Measurements from ENCODE around the gene FILIP1L. TPM values are rescaled to one million over a fixed set of nuclear protein-coding genes. Genes with fewer than 3 reads are reported as not detected.

The FILIP1L gene
- total and polyA plus RNA-seq, 2 of the 13 experiments (the other 11 are each of a cell fraction or from before 2014, with no cell fraction given), result 8.1 to 187 TPM

DNA sequence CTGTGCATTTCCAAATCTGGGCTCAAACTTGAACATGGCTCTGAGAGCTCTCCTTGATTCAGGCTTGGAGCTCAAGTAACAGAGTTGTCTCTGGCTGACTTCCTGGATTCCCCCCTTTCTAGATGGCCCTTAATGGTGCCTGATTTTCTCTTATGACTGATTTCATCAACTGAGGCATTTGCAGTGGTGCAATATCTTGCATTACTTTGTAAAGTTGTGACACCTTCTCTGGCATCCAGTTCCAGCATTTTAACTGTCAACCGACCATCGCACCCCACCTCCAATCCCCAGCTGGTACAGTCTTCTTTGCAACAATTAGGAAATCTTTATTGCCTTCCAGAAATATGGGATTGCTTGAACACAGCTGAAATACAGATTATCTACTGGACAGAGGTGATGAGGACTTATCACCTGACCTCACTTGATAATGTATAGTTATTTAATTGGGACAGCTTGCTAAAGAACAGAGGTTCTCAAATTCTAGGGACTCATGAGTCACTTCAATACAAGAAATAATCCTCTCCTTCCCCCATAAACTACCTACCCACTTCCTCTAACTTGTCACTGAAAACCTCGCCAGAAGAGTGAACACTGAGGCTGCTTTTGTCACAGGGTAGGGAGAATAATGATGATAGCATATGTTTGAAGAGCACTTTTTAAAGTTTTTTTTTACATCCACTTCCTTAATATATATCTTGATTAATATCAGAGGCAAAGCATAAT lies 41.8 kb downstream of the FILIP1L start:
- Histone ChIP-seq H3K9ac (ENCODE audit: insufficient read depth, low read depth, low read length) (no peak overlapping the region), H3K9me3 (ENCODE audit: low read length) (no peaks in the 10 kb centered on the region), H2AFZ (ENCODE audit: low read length) (no peak overlapping the region), H3K36me3 (replicated peaks in 1 of 2; ENCODE audit: control insufficient read depth in 1 of 2, insufficient read depth in 2 of 2, low read length in 2 of 2) (no peaks in the 10 kb centered on the region), H3K27ac (ENCODE audit: extremely low read length, insufficient read depth, low read length) (no peak overlapping the region), H3K79me2 (ENCODE audit: insufficient read depth, low read length) (no peaks in the 10 kb centered on the region), H4K20me1 (ENCODE audit: insufficient read depth, low read length) (no peaks in the 10 kb centered on the region), H3K27me3 (ENCODE audit: control insufficient read depth in 1 of 2, insufficient read depth in 2 of 2, low read length in 2 of 2) (no peaks in the 10 kb centered on the region), H3K4me2 (ENCODE audit: low read depth, low read length) (no peak overlapping the region), H3K4me1 (ENCODE audit: insufficient read depth, low read length) (peaks cover 92% of the 10 kb centered on the region), H3K4me3 (replicated peaks in 1 of 3; ENCODE audit: insufficient read depth in 1 of 3, low read depth in 2 of 3, low read length in 3 of 3) (no peak overlapping the region)
- FAIRE-seq (no peak), ATAC-seq (no peak), DNase-seq (ENCODE audit: low spot score) (no peak)
- in situ Hi-C loops (cut with HindIII; ENCODE audit: extremely low pct_ligation_motif_present, low pct_unique_long_range_greater_than_20kb) (no loop called here), intact Hi-C loops (cut with micrococcal nuclease; ENCODE audit: unreplicated experiment) (loop anchor here (10.0 kb wide), 1 partner anchor 332 kb away; the partner anchor contains the start of genes LNP1 and TOMM70)
- no TSS peak for BruUV-seq (replicated peaks)
- 96% methylated on average over 3 of the region's 3 CpGs for WGBS (ENCODE audit: low lambda C conversion rate)
- CTCF ChIA-PET (ENCODE audit: low intra/inter-chr PET ratio, low total read pairs), result no interaction called here
- POLR2A ChIA-PET, result no interaction called here
- no peak for TF ChIP-seq FOXC1 (CRISPR knock-in tag; IDR thresholded peaks at IDR 0.05; ENCODE audit: borderline replicate concordance)
- no peak for TF ChIP-seq SMAD9 (CRISPR knock-in tag; IDR thresholded peaks at IDR 0.05)
- no peak for TF ChIP-seq MAFK (conservative IDR thresholded peaks at IDR 0.05 in 1 of 2, IDR thresholded peaks at IDR 0.05 in 1 of 2; ENCODE audit: low read length in 2 of 2)
- TF ChIP-seq, protein P1, sequence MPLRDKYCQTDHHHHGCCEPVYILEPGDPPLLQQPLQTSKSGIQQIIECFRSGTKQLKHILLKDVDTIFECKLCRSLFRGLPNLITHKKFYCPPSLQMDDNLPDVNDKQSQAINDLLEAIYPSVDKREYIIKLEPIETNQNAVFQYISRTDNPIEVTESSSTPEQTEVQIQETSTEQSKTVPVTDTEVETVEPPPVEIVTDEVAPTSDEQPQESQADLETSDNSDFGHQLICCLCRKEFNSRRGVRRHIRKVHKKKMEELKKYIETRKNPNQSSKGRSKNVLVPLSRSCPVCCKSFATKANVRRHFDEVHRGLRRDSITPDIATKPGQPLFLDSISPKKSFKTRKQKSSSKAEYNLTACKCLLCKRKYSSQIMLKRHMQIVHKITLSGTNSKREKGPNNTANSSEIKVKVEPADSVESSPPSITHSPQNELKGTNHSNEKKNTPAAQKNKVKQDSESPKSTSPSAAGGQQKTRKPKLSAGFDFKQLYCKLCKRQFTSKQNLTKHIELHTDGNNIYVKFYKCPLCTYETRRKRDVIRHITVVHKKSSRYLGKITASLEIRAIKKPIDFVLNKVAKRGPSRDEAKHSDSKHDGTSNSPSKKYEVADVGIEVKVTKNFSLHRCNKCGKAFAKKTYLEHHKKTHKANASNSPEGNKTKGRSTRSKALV (CRISPR knock-in tag; IDR thresholded peaks at IDR 0.05), result no peak
- TF ChIP-seq, protein P2, sequence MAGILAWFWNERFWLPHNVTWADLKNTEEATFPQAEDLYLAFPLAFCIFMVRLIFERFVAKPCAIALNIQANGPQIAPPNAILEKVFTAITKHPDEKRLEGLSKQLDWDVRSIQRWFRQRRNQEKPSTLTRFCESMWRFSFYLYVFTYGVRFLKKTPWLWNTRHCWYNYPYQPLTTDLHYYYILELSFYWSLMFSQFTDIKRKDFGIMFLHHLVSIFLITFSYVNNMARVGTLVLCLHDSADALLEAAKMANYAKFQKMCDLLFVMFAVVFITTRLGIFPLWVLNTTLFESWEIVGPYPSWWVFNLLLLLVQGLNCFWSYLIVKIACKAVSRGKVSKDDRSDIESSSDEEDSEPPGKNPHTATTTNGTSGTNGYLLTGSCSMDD (CRISPR knock-in tag; IDR thresholded peaks at IDR 0.05), result no peak
- no peak for TF ChIP-seq HNRNPL (IDR thresholded peaks at IDR 0.05; ENCODE audit: low read depth, low read length)
- TF ChIP-seq, protein P3, sequence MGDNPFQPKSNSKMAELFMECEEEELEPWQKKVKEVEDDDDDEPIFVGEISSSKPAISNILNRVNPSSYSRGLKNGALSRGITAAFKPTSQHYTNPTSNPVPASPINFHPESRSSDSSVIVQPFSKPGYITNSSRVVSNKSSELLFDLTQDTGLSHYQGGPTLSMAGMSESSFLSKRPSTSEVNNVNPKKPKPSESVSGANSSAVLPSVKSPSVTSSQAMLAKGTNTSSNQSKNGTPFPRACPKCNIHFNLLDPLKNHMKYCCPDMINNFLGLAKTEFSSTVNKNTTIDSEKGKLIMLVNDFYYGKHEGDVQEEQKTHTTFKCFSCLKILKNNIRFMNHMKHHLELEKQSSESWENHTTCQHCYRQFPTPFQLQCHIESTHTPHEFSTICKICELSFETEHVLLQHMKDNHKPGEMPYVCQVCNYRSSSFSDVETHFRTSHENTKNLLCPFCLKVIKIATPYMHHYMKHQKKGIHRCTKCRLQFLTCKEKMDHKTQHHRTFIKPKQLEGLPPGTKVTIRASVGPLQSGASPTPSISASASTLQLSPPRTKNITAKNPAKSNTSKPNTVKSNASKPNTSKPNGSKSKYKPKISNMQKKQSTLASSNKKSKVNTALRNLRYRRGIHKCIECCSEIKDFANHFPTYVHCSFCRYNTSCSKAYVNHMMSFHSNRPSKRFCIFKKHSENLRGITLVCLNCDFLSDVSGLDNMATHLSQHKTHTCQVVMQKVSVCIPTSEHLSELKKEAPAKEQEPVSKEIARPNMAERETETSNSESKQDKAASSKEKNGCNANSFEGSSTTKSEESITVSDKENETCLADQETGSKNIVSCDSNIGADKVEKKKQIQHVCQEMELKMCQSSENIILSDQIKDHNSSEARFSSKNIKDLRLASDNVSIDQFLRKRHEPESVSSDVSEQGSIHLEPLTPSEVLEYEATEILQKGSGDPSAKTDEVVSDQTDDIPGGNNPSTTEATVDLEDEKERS (CRISPR knock-in tag; IDR thresholded peaks at IDR 0.05), result no peak

Data from HepG2 (cell line).